Mammary epithelial cell (primary cell): ENCODE data around the gene CEP55.

Source experiments
- CTCF ChIP-seq, 2 donors: IDR thresholded peaks in 1 of 2; conservative IDR thresholded peaks in 1 of 2; 2 replicates each; pipeline ENCODE4 v1.5.1; 2011 to 2012; ENCODE audit warnings: inconsistent platforms in 2 of 2, low read length in 2 of 2, mild to moderate bottlenecking in 2 of 2, control low read depth in 1 of 2, low read depth in 1 of 2; ENCODE audit not compliant: insufficient read depth in 1 of 2; ENCODE audit errors: extremely low read depth in 1 of 2
- EZH2 ChIP-seq: IDR thresholded peaks from 2 replicates; pipeline ENCODE4 v1.6.1; 2012; ENCODE audit warnings: low read length, inconsistent platforms, borderline replicate concordance

DNA sequence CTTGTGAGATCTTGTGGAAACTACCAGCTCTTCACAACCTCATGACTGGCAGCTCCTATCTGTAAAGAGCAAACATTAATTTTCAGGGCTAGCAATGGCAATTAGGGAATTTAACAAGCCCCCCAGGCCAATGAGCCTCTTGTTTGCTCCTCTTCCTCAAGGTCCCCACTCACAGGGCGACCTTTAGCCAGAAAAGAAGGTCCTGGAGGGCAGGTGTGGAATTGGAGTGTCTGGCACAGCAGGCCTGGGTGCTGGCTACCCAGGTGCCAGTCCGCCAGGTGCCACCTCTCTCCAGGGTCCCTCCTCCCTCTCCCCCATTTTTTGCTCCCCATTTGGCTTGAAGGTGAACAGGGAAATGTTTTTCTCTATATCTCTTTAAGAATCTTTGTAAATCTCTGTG, 1.9 kb upstream of the CEP55 start:
- no peak for TF ChIP-seq CTCF (conservative IDR thresholded peaks at IDR 0.05 in 1 of 2, IDR thresholded peaks at IDR 0.05 in 1 of 2; ENCODE audit: extremely low read depth in 1 of 2, insufficient read depth in 1 of 2, low read depth in 1 of 2, low read length in 2 of 2)
- no peak for TF ChIP-seq EZH2
